Loucy (cell line): Measurements from ENCODE around the gene SIX3.

Experiments used
- EZH2phosphoT487 ChIP-seq: fragments of 200-600 bp; IDR thresholded peaks from 2 replicates; pipeline ENCODE4 v1.6.1; 2018; ENCODE audit warnings: antibody characterized with exemption, mild to moderate bottlenecking, moderate library complexity, borderline replicate concordance
- TF ChIP-seq, protein P1 (sequence below): fragments of 200-600 bp; sonication (generic); conservative IDR thresholded peaks from 2 replicates; pipeline ENCODE4 v1.5.1; 2014; ENCODE audit warnings: mild to moderate bottlenecking, antibody characterized with exemption, low read length

DNA sequence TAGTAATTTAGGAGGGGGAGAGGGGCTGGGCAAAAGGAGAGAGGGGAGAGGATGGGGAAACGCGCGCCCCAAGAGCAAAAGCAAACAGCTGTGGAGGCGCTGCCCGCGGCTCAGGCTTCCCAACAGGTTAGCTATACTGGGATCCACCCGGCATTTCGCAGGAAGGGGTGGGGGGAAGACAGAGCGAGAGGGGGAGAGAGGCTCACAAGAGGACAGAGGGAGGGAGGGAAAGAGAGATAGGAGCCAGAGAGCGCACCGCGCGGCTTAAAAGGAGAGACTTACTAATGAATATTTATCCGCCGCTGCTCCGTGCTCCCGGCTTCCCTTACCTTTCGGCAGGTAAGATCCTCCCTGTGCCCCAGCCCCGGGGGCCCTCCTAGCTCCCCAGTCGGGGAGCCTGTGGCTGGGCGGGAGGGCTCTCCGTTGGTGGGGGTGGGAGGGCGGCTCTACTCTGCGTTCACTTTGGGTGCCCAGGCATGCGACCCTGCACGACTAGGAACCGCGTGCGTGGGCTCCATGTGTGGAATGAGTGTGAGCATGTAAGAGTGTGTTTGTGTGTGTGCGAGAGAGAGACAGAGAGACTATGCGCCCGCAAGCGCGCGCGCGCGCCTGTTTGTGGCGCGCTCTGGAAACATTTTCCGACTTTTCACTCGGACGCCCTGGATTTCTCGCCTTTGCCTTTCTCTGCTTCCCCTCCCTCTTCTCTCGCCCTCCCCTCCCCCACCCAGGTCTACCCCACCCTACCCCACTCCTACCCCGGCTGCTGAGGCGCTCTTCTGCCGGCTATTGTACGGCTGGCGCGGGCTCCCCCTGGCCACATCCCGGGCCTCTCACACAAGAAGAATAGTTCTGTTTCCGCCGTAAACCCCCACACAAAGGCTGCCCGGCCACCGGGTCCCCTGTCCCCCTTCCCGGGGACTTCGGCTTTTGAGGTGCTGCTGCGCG is 7.2 kb upstream of the SIX3 start:
- TF ChIP-seq, protein P1, sequence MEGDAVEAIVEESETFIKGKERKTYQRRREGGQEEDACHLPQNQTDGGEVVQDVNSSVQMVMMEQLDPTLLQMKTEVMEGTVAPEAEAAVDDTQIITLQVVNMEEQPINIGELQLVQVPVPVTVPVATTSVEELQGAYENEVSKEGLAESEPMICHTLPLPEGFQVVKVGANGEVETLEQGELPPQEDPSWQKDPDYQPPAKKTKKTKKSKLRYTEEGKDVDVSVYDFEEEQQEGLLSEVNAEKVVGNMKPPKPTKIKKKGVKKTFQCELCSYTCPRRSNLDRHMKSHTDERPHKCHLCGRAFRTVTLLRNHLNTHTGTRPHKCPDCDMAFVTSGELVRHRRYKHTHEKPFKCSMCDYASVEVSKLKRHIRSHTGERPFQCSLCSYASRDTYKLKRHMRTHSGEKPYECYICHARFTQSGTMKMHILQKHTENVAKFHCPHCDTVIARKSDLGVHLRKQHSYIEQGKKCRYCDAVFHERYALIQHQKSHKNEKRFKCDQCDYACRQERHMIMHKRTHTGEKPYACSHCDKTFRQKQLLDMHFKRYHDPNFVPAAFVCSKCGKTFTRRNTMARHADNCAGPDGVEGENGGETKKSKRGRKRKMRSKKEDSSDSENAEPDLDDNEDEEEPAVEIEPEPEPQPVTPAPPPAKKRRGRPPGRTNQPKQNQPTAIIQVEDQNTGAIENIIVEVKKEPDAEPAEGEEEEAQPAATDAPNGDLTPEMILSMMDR, result no peak
- no peak for TF ChIP-seq EZH2phosphoT487
